ENCODE measurements around the gene OSBP2.

Gene OSBP2

GRCh38 chr22:30821863-30822215 lies 127.2 kb downstream of the OSBP2 start:
- no peak for DNase-seq

- no peak for DNase-seq
Measured at GRCh38 chr22:30822216-30823014, 127.7 kb downstream of the OSBP2 start.

DNA sequence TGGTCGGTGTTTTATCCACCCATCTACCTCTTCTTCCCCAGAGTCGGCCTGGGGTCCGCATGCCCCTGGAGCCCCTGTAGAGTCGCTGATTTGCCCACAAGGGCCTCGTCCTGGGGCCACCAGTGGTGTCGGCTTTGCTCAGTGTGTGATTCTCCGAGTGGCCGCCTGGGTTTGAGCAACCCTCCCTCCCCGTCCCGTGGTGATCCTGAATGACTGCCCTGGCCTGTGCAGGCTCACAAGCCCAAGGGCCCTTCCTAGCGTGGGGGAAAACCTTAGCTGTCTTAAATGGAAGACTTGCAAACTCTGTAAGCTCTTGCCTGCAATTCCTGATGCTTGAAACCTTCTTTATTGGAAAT lies 128.3 kb downstream of the OSBP2 start:
- DNase-seq, result no peak

DNA sequence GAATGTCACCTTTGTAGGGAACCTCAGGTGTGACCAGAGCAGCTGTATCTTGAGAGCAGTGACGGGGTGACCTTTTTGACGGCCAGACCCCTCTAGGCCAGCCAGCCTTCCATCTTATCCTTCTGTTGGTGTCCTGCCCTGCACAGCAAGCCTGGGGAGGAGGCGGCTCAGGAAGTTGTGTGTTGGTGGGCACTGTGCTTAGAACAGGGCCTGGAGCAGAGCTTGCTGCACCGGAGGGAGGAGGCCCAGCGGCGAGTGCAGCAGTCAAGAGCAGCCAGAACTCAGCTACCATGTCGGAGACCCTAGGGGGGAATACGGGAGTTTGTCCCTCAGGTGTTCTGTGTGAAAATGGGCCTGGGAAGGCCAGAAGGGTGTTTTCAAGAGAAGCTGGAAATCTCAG lies 129.4 kb downstream of the OSBP2 start:
- DNase-seq, result no peak

- DNase-seq, result no peak
Measured at GRCh38 chr22:30824711-30825110, 130.0 kb downstream of the OSBP2 start.

DNA sequence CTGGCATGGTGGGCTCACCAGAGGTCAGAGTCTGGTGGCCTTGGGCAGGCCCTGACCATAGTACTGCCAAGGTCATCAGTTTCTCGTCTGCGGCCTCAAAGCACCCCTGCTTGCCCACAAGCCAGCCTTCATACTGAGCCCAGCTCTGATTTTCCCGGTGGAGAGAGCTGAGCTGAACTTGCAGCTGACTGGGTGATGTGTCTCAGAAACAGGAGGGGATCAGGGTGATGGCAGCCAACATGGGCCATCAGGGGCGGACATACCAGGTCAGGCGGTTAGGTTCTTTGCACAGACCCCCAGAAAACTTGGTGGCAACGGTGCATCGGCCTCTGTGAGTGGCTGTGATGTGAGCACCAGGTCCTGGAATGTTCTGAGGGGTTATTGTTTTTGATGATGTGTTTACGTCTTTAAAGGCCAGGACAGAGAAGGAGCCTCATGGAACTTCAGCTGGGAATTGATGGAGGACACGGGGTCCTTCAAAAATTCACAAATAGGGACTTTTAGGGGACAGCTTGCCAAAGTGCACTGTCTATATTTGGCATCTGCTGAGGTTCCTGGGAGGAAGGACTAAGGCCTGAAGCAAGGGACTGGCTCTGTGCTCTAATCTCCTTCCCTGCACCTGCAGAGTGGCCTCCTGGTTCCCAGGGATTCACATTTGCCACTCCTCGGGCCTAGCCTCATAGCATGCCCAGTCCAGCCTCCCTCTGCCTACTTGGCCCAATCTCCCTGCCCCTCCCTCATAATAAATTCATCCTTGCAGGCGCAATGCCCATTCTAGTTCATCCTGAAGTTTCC lies 131.2 kb downstream of the OSBP2 start:
- no peak for DNase-seq

DNA sequence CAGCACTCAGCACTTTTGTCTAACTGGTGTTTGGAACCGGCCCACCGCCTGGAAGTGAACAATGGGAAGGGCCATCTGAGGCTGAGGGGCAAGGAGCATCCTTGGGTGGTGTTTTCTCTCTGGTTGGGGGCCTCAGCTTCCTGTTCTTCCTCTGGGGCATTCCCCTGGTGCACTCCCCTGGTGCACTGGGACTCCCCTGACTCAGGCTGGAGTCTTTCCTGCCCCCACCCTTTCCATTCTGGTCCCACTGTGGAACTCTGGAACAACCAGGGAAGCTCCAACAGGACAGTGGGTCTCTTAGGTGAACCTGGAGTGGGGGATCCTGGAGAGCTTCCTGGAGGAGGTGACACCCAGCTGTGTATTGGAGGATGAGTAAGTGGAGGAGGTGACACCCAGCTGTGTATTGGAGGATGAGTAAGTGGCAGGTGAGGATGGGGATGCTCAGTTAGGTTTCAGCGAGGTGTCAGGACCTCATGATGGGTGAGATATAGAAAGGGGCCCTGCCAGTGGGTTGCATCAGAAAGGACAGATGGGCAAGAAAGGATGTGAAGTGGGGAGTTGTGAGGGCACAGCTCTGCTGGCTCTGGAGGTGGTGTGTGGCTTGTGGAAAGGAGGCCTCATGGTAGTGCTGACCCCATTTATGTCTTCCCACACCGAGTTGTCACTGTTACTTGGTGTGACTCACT lies 132.1 kb downstream of the OSBP2 start:
- peak; percentile 48 for DNase-seq

DNA sequence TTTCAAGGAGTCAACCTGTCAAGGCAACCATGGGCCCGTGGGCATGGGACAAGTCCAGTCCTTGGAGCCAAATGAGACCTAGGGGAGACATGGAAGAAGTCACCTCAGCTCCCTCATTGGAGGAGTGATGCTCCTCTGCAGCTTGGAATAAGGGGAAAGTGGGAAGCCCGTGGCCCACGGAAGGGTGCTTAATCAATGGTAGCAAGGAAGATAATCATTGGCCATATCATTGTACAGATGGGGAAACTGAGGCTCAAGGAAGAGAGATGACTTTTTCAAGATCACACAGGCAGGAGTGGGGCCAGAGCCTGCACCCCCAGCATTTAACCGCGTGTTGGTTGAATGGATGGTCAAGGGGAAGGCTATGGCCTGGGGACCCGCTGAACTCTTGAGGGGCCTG lies 133.0 kb downstream of the OSBP2 start:
- no peak for DNase-seq

DNA sequence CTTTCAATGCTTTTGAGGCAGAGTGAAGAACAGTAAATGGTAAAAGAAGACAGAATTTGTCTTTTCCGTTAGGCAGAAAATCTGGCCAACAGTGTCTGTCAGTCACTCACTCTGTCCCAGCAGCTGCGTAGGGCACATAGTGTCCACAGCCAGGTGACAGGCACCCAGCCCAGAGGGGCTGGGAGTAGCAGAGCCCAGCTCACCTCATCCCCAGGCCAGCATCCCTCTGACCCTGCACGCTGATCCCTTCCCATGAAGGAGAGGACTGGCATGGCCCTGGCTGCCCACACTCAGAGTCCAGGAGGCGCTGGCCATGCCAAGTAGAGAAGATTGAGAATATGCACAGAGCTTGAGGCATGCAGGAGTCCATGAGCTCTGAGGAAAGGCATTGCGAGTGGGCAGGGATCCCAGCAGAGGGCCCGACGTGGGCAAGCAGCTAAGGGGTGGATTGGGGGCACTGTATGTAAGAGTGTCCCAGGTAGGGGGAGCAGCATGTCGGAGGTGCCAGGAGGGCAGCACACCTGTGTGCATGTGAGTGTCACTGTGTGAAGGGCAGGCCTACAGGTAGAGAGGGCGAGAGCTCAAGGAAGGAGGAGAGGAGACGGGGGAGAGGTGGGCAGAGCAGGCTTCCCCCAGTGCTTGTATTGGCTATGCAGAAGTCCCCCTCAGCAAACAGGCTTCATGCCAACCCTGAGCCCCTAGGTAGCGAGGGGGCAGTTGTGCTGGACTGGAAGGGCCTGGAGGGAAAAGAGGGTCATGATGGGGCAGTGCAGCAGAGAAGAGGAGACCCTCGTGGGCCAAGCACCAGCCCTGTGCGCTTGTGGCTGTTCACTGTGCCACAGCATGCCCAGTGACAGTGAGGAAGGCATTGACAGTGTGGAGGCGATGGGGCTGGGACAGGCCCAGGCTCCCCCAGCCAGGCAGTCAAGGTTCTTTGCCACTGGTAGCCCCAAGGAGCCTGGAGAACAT lies 133.8 kb downstream of the OSBP2 start:
- no peak for DNase-seq

DNA sequence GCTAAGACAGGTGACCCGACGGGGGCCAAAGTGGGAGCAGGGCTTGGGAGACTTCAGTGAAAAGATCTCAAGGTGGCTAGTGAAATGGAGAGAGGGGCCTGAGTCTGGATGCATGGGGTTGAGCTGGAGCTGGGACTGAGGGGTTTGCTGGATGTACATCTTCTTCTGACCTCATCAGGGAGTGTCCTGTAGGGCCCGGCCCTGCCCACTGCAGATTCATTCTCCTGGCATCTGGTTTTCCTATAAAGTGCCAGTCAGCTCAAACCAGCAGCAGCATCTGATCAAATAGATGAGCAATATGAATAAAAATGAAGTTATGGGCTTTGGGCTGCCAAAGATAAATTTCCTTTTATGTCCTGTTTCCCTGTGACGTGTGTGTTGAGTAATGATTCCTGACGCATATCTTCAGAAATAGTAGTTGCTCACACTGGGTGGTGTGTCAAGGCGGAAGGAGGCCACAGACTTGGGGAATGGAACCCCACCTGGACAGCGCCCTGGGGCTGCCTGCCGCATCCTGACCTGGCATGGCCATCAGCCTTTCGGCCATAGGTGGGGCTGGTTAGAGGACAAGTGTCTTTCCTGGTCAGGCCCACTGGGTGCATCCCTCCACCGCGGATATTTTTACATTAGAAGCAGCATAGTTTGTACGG lies 135.4 kb downstream of the OSBP2 start:
- no peak for DNase-seq

DNA sequence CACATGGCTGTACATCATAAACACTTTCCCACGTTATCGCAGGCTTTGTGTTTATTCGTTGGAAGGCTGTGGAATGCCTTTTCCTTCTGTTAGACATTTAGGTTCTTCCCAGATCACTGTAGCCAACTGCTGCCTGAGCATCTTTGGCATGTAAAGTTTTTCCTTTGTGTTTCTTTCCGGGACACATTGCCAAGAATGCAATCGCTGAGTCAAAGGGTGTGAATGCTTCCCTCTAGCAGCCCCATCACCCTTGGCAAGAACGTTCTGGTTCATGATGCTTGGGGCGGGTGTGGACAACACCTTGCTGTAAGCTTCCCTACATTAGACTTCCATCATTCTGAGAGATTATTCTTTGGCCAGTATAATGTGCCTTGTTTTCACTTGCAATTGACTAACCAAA lies 136.2 kb downstream of the OSBP2 start:
- DNase-seq, result no peak

GRCh38 chr22:30832407-30832987 lies 137.8 kb downstream of the OSBP2 start:
- DNase-seq, result no peak

DNA sequence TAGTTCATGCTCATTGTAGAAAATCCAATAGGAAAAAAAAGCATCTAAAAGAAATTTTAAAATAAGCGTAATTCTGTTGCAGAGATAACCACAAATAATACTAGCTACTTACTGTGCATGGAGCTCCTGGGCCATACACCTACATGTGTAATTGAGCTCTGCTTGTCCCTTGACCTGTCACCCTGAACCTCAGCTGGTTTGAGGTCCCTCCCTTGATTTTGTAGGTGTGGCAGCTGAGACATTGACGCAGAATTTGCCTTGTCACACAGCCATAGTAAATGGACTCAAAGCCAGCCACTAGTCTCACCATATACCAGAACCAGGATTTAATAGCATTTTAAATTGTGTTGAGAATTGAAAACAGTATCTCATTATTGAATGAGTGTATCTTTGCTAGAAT lies 138.6 kb downstream of the OSBP2 start:
- DNase-seq, result no peak

DNA sequence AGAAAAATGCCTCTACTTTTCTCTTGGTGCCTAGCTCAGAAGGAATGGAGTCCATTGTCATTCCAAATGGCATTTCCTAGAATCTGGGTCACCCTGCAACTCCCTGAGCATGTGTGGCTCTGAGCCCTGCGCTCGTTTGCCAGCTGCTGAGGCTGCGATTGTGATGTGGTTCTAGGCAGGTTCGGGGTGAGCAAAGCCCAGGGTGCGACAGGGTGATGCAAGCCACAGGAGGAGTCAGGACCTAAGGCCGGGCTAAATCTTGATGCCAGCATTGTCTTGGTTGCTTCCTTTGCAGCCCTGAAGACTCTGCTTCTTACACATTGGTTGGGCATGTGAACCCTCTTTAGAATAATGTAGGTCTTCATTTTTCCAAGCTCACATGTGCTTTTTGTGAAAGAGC lies 142.9 kb downstream of the OSBP2 start:
- no peak for DNase-seq

GRCh38 chr22:30838111-30838510 lies 143.4 kb downstream of the OSBP2 start:
- no peak for DNase-seq

- DNase-seq, result no peak
Measured at GRCh38 chr22:30841273-30841672, 146.6 kb downstream of the OSBP2 start.

DNA sequence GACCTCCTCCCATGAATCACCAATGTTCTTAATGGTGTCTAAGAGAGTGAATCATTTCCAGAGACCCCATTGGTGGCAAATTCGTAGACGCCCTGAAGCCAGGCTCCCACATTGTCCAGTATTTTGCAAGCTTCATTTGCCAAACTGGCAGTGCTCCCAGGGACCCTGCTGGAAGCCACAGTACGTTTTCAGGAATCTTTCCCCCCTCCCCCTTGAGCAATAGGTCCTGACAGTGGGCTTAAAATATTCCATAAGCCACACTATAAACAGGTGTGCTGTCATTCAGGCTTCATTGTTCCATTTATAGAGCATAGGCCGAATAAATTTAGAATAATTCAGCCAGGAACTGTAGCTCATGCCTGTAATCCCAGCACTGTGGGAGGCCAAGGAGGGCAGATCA lies 148.6 kb downstream of the OSBP2 start:
- DNase-seq, result no peak

GRCh38 chr22:30847583-30847982 lies 152.9 kb downstream of the OSBP2 start:
- DNase-seq, result no peak

- DNase-seq, result no peak
Measured at GRCh38 chr22:30855266-30855665, 160.6 kb downstream of the OSBP2 start.

- no peak for DNase-seq
Measured at GRCh38 chr22:30855677-30856518, 161.2 kb downstream of the OSBP2 start.

All from stimulated activated CD4-positive, alpha-beta T cell treated with anti-CD3 and anti-CD28 coated beads, Interleukin-1b, Interleukin-23, amount 100 ng/mL, for 48 hours (primary cell).